Skeletal muscle satellite cell (primary cell): ENCODE results near the gene CREBBP.

ENCODE experiments used
- H3K27me3 ChIP-seq: 2 replicates; pipeline ENCODE4 v1.7.0; 2013; ENCODE audit warnings: low read length; ENCODE audit not compliant: control insufficient read depth, insufficient read depth
- H3K36me3 ChIP-seq: 2 replicates; pipeline ENCODE4 v1.7.0; 2013; ENCODE audit warnings: mild to moderate bottlenecking, control low read depth, low read length; ENCODE audit not compliant: insufficient read depth
- H3K4me1 ChIP-seq: 2 replicates; pipeline ENCODE4 v1.7.0; 2013; ENCODE audit warnings: low read length; ENCODE audit not compliant: control insufficient read depth, insufficient read depth
- H3K4me2 ChIP-seq: 2 replicates; pipeline ENCODE4 v1.7.0; 2013; ENCODE audit warnings: mild to moderate bottlenecking, low read length
- H3K4me3 ChIP-seq: 2 replicates; pipeline ENCODE4 v1.7.0; 2013; ENCODE audit warnings: low read length
- H3K9ac ChIP-seq: 2 replicates; pipeline ENCODE4 v1.7.0; 2013; ENCODE audit warnings: mild to moderate bottlenecking, low read depth, low read length, moderate library complexity
- H3K9me3 ChIP-seq: replicated peaks from 2 replicates; pipeline ENCODE4 v1.7.0; 2013; ENCODE audit warnings: mild to moderate bottlenecking, control low read depth, low read length

Gene CREBBP

DNA sequence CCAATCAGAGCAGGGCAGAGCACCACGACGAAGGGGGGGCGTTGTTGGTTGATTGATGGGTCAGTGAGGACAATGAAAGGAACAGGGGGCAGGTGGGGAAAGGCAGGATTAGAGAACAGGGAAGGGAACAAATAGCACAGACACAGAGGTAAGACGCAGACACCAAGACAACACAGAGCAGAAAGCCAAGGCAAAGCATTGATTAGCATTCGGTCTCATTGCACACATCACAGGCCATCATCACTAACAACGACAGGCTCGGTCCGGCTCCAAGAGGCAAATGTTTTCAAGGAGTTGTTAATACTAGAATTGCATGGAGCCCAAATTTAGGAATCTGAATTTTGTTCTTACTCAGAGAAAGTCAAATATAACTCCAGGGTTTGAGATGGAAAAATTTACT lies 128.6 kb downstream of the CREBBP start:
- no peak overlapping the region for H3K9ac ChIP-seq
- no peaks in the 10 kb centered on the region for H3K9me3 ChIP-seq
- no peak overlapping the region for H3K4me3 ChIP-seq
- H3K4me1 ChIP-seq: peaks cover 20% of the 10 kb centered on the region
- H3K36me3 ChIP-seq: peaks cover 65% of the 10 kb centered on the region
- H3K4me2 ChIP-seq: no peak overlapping the region
- no peaks in the 10 kb centered on the region for H3K27me3 ChIP-seq

DNA sequence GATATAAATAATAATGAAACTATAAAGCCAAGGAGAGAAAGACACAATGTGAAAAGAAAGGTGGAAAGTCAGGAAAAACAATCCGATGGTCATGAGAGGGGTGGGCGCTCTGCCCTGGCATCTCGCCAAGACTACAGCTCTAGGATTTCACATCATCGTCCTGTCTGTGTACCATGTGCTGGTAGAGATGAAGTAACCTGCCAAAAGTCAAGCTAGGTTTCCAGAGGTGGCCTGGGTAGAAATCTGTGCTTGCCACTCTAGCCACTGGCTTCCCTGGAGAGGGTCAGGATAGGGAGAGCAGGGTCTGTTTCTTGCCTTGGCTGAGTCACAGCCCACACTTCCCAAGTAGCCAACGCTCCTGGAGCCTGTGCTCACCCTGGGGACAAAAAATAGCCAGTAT lies 132.2 kb downstream of the CREBBP start:
- no peak overlapping the region for H3K4me3 ChIP-seq
- no peaks in the 10 kb centered on the region for H3K4me1 ChIP-seq
- H3K27me3 ChIP-seq: no peaks in the 10 kb centered on the region
- no peaks in the 10 kb centered on the region for H3K9me3 ChIP-seq
- no peak overlapping the region for H3K9ac ChIP-seq
- no peak overlapping the region for H3K4me2 ChIP-seq
- H3K36me3 ChIP-seq: peaks cover 72% of the 10 kb centered on the region

DNA sequence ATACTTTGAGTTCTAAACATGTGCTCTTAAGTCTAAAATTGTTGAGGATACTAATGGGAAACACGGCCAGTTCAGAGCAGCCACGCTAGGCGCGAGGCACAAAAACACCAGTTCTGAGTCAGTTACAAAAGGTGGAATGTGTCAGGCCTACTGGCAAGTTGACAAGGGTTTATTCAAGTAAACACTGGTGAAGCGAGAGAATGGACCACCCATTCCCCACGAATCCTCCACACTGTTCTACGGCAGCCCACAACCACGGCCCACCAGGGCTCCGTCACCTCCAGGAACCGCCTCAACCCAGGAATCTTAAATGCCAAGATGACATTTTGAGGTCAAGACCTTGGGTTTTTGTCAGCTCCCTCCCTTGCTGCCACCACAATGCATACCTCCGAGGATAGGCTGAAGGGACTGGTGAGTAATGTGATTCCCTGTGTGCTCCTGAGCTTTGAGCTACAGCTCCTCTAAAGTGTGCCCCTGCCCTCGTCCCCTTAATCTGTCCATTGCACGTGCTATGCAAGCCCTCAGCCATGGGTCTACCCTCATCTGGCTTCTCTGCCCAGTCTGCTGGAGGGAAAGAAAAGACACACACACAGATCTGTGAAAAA lies 134.7 kb downstream of the CREBBP start:
- Histone ChIP-seq H3K4me3 (no peak overlapping the region), H3K9ac (no peak overlapping the region), H3K36me3 (peaks cover 74% of the 10 kb centered on the region)

DNA sequence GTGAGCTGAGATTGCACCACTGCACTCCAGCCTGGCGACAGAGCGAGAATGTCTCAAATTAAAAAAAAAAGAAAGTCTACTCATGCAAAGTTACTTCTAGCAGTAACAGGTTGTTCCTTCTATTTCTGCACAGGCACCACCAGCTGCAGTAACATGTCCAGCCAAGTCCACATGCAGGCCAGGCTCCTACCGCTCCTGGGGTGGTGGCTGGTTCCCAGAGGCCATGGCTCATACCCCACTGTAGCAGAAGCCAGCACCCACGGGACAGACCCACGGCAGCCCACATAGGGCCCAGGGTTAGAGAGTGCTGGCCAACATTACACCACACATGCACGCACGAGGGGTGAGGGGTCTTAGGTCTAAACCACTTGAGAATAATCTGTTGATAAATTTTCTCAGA lies 136.5 kb downstream of the CREBBP start:
- Histone ChIP-seq H3K4me2 (no peak overlapping the region), H3K27me3 (no peaks in the 10 kb centered on the region), H3K9me3 (no peaks in the 10 kb centered on the region), H3K36me3 (peaks cover 80% of the 10 kb centered on the region), H3K4me3 (no peak overlapping the region), H3K4me1 (no peaks in the 10 kb centered on the region), H3K9ac (no peak overlapping the region)

More for the DNA sequence above, 134.7 kb downstream of the CREBBP start:
- H3K27me3 ChIP-seq: no peaks in the 10 kb centered on the region
- no peaks in the 10 kb centered on the region for H3K4me1 ChIP-seq
- H3K9me3 ChIP-seq: no peaks in the 10 kb centered on the region
- H3K4me2 ChIP-seq: no peak overlapping the region

DNA sequence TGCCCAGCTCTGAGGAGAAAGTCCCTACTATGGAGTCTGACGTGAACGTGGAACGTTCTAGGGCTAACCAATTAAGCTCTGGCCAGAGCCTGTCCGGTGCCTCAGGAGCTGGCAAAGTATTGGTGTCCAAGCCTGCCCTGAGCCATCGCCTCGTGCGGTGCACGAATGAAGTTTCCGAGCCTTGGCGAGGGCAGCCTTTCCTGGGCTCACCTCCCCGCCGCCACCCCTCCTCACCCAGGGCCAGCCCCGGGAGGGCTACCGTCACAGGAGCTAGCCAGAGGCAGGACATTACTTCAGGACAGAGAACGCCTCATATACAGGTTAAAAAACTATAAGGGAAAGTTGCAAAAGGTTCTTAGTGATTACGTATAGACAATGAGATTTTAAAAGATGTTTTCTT lies 139.6 kb downstream of the CREBBP start:
- Histone ChIP-seq H3K9me3 (no peaks in the 10 kb centered on the region), H3K4me1 (no peaks in the 10 kb centered on the region), H3K36me3 (peaks cover 83% of the 10 kb centered on the region), H3K4me3 (no peak overlapping the region), H3K27me3 (no peaks in the 10 kb centered on the region), H3K9ac (no peak overlapping the region), H3K4me2 (no peak overlapping the region)

DNA sequence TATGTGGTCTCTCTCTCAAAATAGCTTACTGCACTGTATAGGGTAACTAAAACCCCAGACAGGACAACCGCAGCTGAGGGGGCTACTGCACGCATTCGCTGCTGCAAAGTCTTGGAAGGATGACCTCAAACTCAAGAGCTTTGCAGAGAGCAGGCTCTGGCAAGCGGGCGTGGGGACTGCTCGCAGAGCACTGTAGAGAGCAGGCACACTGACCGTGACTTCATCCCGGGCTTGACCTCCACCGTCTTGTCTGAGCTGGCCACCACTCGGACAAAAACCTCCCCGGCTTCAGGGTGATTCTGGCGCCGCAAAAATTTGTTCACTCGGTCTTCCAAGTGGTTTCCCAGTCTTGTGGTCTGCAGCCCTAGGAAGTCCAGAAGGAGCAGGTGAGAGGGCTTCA lies 140.3 kb downstream of the CREBBP start:
- Histone ChIP-seq H3K4me1 (no peaks in the 10 kb centered on the region), H3K9me3 (no peaks in the 10 kb centered on the region), H3K36me3 (peaks cover 85% of the 10 kb centered on the region), H3K9ac (no peak overlapping the region), H3K4me3 (no peak overlapping the region), H3K27me3 (no peaks in the 10 kb centered on the region), H3K4me2 (no peak overlapping the region)

DNA sequence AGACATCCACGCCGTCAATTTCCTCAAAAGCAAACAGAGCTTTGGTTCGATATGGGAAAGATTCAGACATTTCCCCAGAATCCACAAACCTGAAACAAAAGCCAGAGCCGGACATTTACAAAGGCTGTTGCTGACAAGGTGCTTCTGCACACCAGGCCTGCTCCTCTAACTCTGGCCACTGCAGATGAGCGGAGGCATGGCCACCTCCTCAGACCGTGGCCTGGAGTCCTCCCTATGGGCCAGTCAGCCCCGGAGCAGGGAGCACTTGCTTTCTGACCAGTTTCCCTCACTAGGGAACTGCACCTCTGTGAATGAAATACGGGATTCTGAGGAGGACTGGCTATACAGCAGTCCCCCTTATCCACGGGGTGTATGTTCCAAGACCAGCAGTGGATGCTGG lies 140.9 kb downstream of the CREBBP start:
- peaks cover 85% of the 10 kb centered on the region for H3K36me3 ChIP-seq
- H3K27me3 ChIP-seq: no peaks in the 10 kb centered on the region
- H3K4me3 ChIP-seq: no peak overlapping the region
- H3K9ac ChIP-seq: no peak overlapping the region
- no peaks in the 10 kb centered on the region for H3K4me1 ChIP-seq
- no peaks in the 10 kb centered on the region for H3K9me3 ChIP-seq
- H3K4me2 ChIP-seq: no peak overlapping the region

DNA sequence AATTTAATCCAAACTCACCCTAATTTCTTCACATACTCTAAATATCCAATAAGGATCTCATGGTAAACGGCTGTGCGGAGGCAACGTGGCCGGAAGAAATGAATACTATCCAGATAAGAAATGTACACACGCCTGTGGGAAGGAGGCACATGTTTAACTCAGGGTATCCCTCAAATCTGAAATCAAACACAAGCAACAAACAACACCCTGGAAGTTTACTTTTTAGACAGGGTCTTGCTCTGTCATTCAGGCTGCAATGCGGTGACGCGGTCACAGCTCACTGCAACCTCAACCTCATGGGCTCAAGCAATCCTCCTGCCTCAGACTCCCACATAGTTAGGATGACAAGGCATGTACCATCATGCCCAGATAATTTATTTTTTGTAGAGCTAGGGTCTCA lies 142.0 kb downstream of the CREBBP start:
- H3K9me3 ChIP-seq: no peaks in the 10 kb centered on the region
- H3K9ac ChIP-seq: no peak overlapping the region
- H3K4me2 ChIP-seq: no peak overlapping the region
- H3K27me3 ChIP-seq: no peaks in the 10 kb centered on the region
- H3K36me3 ChIP-seq: peaks cover 85% of the 10 kb centered on the region
- no peak overlapping the region for H3K4me3 ChIP-seq
- no peaks in the 10 kb centered on the region for H3K4me1 ChIP-seq

DNA sequence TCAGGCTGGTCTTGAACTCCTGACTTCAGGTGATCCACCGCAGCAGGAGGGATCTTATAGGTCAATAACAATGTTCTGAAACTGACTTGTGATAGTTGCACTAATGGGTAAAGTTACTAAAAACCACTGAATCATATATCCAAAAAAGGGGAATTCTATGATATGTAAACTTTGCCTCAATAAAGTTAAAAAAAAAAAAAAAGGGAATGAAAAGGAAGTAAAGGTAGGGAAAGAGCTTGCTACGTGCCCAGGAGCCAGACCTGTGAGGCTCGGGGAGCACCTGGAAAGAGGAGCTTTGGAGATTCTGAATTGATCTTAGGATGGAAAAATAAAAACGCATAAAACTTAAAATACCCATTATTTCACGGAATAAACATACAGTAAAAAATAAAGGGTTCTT lies 142.4 kb downstream of the CREBBP start:
- Histone ChIP-seq H3K4me2 (no peak overlapping the region), H3K4me1 (no peaks in the 10 kb centered on the region), H3K9me3 (no peaks in the 10 kb centered on the region), H3K9ac (no peak overlapping the region), H3K36me3 (peaks cover 83% of the 10 kb centered on the region), H3K27me3 (no peaks in the 10 kb centered on the region), H3K4me3 (no peak overlapping the region)

DNA sequence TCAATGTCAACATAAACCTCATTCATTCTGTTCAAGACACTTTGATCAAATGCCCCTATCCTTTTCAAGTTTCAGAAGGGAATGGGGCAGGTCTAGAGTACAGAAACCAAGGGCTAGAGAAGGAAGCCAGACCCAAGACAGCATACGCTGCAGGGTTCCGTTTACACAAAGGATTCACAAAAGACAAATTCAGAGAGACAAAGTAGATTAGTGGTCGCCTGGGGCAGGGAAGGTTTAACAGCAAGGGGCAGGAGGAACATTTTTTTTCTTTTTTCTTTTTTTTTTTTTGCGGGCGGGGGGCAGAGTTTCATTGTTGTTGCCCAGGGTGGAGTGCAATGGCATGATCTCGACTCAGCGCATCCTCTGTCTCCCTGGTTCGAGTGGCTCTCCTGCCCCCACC lies 143.3 kb downstream of the CREBBP start:
- no peaks in the 10 kb centered on the region for H3K9me3 ChIP-seq
- H3K4me1 ChIP-seq: no peaks in the 10 kb centered on the region
- peaks cover 76% of the 10 kb centered on the region for H3K36me3 ChIP-seq
- no peak overlapping the region for H3K4me3 ChIP-seq
- no peaks in the 10 kb centered on the region for H3K27me3 ChIP-seq
- H3K9ac ChIP-seq: no peak overlapping the region
- H3K4me2 ChIP-seq: no peak overlapping the region

DNA sequence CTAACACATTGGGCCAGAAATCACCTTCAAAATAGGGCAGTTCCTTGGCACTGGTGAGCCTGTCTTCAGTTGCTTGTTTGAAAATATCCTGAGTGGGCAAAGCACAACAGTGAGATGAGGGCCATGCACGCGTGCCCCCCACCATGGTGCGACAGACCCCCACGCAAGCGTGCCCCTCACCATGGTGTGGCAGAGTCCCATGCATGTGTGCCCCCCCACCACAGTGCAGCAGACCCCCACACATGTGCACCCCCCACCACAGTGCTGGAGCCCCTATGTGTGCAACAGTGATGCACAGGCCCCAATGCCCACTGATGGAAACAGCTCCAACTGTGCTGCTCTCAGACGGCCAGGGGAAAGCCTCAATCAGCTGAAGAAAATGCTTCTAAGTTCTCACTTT lies 144.4 kb downstream of the CREBBP start:
- no peak overlapping the region for H3K4me2 ChIP-seq
- H3K9ac ChIP-seq: no peak overlapping the region
- no peaks in the 10 kb centered on the region for H3K9me3 ChIP-seq
- no peaks in the 10 kb centered on the region for H3K27me3 ChIP-seq
- no peaks in the 10 kb centered on the region for H3K4me1 ChIP-seq
- H3K36me3 ChIP-seq: peaks cover 81% of the 10 kb centered on the region
- no peak overlapping the region for H3K4me3 ChIP-seq

DNA sequence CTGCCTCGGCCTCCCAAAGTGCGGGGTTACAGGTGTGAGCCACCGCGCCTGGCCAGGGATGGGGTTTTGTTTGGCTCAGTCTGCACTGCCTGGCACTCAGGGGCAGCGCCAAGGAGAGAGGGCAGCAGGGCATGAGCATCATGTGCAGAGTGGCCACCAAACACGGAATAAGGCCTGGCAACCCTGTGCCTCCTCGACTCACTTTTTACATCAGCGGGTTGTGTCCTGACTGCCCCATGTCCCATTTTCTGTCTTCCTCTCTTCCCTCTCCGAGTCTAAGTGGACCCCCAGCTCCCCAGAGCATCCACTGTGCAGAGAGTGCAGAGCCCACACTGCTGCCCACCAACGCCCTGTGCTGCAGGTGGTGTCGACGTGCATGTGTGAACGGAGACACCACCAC lies 145.0 kb downstream of the CREBBP start:
- Histone ChIP-seq H3K9me3 (no peaks in the 10 kb centered on the region), H3K9ac (no peak overlapping the region), H3K4me3 (no peak overlapping the region), H3K4me1 (no peaks in the 10 kb centered on the region), H3K36me3 (peaks cover 81% of the 10 kb centered on the region), H3K4me2 (no peak overlapping the region), H3K27me3 (no peaks in the 10 kb centered on the region)
